Thoracic aorta (tissue), 2 donors: ENCODE results near the gene TBX1. TPM values are rescaled to one million over a fixed set of nuclear protein-coding genes. Genes with fewer than 3 reads are reported as not detected.

Source experiments
- ATAC-seq: fragments of 150-250 bp; one replicate; pipeline ENCODE4 v1.8.0; 2017; ENCODE audit warnings: low read depth; ENCODE audit not compliant: insufficient number of reproducible peaks, low FRiP score
- DNase-seq: peaks from one replicate; pipeline ENCODE4 v3.0.0-alpha.2; 2020; ENCODE audit warnings: low spot score
- H3K27ac ChIP-seq, 2 donors: fragments of 200-600 bp; sonication (generic); 1 replicate in 1 of 2; 2 replicates in 1 of 2; pipeline ENCODE4 v1.5.1; 2016; ENCODE audit warnings: mild to moderate bottlenecking in 2 of 2, moderate library complexity in 2 of 2
- H3K27me3 ChIP-seq: fragments of 200-600 bp; sonication (generic); replicated peaks from 2 replicates; pipeline ENCODE4 v1.6.0; 2016; ENCODE audit warnings: mild to moderate bottlenecking; ENCODE audit not compliant: insufficient read depth
- H3K36me3 ChIP-seq: fragments of 200-600 bp; sonication (generic); one replicate; pipeline ENCODE4 v1.5.1; 2016
- H3K4me1 ChIP-seq, 2 donors: fragments of 200-600 bp; sonication (generic); 1 replicate in 1 of 2; 2 replicates in 1 of 2; pipeline versions ENCODE4 v1.5.1 to v1.6.0; 2016; ENCODE audit warnings: low read depth in 2 of 2, mild to moderate bottlenecking in 1 of 2; ENCODE audit not compliant: control insufficient read depth in 1 of 2
- H3K4me3 ChIP-seq: fragments of 200-600 bp; sonication (generic); 2 replicates; pipeline ENCODE4 v1.5.1; 2016; ENCODE audit warnings: mild to moderate bottlenecking
- H3K9me3 ChIP-seq: fragments of 200-600 bp; sonication (generic); 2 replicates; pipeline ENCODE4 v1.5.1; 2016
- total RNA-seq, 2 donors: library from RNA; depleted of rRNA; stranded (reverse); fragments of >200 nt; gene quantifications; one replicate each; pipeline versions ENCODE4 v1.1.0 to v1.2.3, GENCODE V29; 2016
- TF ChIP-seq, protein P1 (sequence below): fragments of 200-600 bp; sonication (generic); IDR thresholded peaks from one replicate; pipeline ENCODE4 v1.5.1; 2019; ENCODE audit warnings: antibody characterized with exemption

The TBX1 gene
- total RNA-seq, 2 donors from 2014 or later, result 2.7 to 8.0 TPM

DNA sequence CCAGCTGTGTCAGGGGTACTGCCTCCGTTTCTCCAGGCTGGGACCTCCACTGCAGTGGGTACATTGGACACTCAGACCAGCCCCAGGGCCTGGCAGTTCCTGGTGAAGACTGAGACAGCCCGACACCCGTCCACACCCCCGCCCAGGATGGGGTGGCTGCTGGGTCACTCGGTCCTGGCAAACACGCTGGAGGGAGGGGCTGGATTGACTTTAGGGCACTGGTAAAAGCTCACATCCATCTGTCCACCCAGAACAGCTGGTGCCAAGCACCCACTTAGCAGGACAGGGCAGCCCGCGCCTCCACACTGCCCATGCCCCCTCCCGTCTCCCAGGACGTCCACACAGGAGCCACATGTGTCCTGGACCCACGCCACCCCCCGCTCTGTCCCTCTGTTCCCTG lies 10.7 kb upstream of the TBX1 start:
- TF ChIP-seq, protein P1, sequence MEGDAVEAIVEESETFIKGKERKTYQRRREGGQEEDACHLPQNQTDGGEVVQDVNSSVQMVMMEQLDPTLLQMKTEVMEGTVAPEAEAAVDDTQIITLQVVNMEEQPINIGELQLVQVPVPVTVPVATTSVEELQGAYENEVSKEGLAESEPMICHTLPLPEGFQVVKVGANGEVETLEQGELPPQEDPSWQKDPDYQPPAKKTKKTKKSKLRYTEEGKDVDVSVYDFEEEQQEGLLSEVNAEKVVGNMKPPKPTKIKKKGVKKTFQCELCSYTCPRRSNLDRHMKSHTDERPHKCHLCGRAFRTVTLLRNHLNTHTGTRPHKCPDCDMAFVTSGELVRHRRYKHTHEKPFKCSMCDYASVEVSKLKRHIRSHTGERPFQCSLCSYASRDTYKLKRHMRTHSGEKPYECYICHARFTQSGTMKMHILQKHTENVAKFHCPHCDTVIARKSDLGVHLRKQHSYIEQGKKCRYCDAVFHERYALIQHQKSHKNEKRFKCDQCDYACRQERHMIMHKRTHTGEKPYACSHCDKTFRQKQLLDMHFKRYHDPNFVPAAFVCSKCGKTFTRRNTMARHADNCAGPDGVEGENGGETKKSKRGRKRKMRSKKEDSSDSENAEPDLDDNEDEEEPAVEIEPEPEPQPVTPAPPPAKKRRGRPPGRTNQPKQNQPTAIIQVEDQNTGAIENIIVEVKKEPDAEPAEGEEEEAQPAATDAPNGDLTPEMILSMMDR, result no peak
- Histone ChIP-seq H3K9me3 (no peaks in the 10 kb centered on the region), H3K4me1 (peaks cover 0 to 3% of the 10 kb centered on the region in 2 donors), H3K27ac (no peak overlapping the region), H3K36me3 (no peaks in the 10 kb centered on the region), H3K4me3 (no peak overlapping the region), H3K27me3 (peaks cover 4% of the 10 kb centered on the region)
- DNase-seq, result no peak
- no peak for ATAC-seq

DNA sequence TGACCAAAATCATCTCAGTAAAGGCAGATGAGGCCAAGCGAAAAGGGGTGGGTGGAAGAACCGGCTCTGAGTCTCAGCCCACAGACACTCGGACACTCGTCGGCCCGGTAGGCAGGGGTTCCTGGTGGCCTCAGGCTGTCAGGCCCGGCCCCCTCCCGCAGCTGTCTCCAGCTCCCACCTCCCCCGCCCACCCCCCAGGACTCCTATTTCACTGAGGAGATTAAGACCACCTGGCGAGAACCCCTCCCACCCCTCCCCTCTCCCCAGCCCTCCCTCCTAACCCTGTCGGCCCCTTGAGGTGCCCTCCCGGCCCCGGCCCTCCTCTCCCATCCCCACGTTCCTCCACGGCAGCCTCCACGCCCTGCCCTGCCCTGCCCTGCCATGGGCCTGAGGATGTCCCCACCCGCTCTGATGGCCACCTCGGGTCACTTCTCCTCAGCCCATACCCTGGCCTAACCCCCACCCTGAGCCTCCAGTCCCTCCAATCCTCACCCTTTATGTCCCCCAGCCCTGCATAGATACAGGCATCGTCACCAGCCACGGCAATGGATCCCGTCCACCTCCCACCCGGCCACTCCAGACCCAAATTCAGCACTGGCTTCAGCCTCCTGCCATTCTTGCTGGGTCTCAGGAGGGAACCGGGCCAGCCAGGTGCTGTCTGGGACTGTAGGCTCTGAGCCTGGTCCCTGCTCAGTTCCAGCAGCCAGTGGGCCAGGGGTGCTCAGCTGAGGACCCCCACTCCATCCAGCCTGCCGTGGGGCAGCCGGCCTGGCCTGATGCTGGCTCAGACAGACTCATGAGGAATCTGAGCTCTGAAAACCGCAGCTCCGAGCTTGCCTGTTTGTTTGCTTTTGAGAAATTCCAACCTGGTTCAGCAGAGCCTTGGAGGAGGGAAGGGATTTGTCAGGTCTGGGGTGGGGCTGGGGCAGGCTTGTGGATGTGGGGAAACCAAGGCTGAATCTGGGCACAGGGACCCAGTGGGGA lies 9.8 kb upstream of the TBX1 start:
- Histone ChIP-seq H3K4me1 (peaks cover 3 to 12% of the 10 kb centered on the region in 2 donors), H3K36me3 (no peaks in the 10 kb centered on the region), H3K27ac (no peak overlapping the region), H3K4me3 (no peak overlapping the region), H3K27me3 (peaks cover 4% of the 10 kb centered on the region), H3K9me3 (no peaks in the 10 kb centered on the region)
- DNase-seq, result no peak
- TF ChIP-seq, protein P1, result no peak
- no peak for ATAC-seq

DNA sequence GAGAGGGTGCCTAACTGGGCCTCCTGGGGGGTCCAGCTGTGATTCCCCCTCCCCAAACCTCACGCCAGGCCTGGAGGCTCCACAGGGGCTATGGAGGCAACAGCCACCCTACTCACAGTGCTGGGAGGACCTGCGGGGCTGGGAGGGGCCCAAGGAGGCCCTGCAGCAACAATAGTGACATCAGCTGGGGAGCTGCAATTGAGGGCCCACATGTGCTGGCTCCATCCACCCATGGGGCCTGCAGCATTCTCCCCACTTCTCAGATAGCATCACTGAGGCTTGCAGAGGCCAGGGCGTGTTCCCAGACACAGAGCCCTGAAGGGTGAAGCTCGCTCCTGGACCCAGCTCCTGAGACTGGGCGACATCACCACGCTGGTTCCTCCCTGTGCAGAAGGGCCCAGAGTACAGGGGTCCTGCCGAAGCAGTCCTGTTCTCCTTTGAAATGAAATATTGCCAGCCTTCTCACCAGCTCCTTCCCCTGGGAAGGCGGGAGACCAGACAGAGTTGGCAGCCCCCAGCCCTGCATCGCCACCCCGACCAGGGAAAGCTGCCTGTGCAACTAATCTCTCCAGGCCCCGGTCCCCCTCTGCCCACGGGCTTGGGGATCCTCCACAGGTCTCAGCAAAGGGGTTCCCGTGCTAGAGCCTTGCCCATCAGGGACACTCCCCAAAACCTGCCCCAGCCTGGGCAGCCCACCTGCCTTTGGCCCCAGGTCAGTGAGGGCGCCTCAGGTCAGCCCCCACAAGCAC lies 8.9 kb upstream of the TBX1 start:
- no peak overlapping the region for H3K4me3 ChIP-seq
- TF ChIP-seq, protein P1, result no peak
- ATAC-seq, result no peak
- no peaks in the 10 kb centered on the region for H3K9me3 ChIP-seq
- H3K27me3 ChIP-seq, result peaks cover 4% of the 10 kb centered on the region
- no peaks in the 10 kb centered on the region for H3K36me3 ChIP-seq
- peaks cover 6 to 19% of the 10 kb centered on the region in 2 donors for H3K4me1 ChIP-seq
- no peak for DNase-seq
- H3K27ac ChIP-seq, result no peak overlapping the region

DNA sequence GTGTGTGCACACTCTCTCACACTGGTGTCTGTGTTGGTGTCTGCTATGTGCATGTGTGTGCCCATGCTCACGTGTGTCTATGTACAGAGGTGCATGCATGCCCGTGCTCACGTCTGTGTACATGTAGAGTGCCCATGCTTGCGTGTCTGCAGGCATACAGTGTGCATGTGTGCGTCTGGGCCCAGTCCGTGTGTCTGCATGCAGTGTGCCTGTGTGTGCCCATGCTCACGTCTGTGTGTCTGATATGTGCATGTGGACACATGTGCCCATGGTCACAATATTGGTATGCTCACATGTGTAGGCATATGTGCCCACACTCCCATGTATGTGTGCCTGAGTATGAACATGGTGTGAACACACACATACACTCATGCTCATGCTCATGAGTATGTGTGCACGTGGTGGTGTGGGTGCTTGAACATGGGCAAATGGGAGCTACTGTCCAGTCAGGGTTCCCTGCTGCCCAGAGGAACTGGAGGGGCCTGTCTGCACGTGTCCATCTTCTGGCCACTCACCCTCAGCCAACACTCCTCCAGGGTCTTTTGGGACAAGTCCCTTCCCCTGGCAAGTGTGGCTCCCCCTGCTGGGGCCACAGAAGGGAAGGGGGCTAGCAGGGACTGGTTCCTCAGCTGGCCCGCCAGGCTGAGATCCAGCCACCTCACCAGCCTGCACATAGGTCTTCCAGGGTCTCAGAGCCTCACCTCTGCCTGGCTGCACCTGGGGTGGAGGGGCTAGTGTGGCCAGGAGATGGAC lies 7.3 kb upstream of the TBX1 start:
- Histone ChIP-seq H3K9me3 (no peaks in the 10 kb centered on the region), H3K27ac (no peak overlapping the region), H3K4me1 (peaks cover 6 to 27% of the 10 kb centered on the region in 2 donors), H3K27me3 (peaks cover 4% of the 10 kb centered on the region), H3K4me3 (no peak overlapping the region), H3K36me3 (no peaks in the 10 kb centered on the region)
- no peak for DNase-seq
- TF ChIP-seq, protein P1, result no peak
- no peak for ATAC-seq
